HPDE6-E6E7 (cell line): Measurements from ENCODE around the gene CELF4.

Source experiments
- DNase-seq: peaks from one replicate; pipeline ENCODE4 v3.0.0; 2011; ENCODE audit warnings: missing footprints; ENCODE audit errors: extremely low spot score

The CELF4 gene

GRCh38 chr18:37572736-37573135 is 7.1 kb upstream of the CELF4 start:
- no peak for DNase-seq

GRCh38 chr18:37571266-37571665 is 5.7 kb upstream of the CELF4 start:
- DNase-seq: no peak

- no peak for DNase-seq
Observed at GRCh38 chr18:37570336-37570930, 4.8 kb upstream of the CELF4 start.

- DNase-seq: no peak
Observed at GRCh38 chr18:37568671-37569070, 3.1 kb upstream of the CELF4 start.

GRCh38 chr18:37567994-37568359 is 2.4 kb upstream of the CELF4 start:
- no peak for DNase-seq

GRCh38 chr18:37567061-37567993 is 1.7 kb upstream of the CELF4 start:
- DNase-seq: no peak

- no peak for DNase-seq
Observed at GRCh38 chr18:37566479-37567060, 972 bp upstream of the CELF4 start.

GRCh38 chr18:37565977-37566478 is 430 bp upstream of the CELF4 start:
- peak; percentile 28 for DNase-seq

GRCh38 chr18:37564711-37565100 is 892 bp downstream of the CELF4 start:
- no peak for DNase-seq

GRCh38 chr18:37563931-37564392 is 1.6 kb downstream of the CELF4 start:
- no peak for DNase-seq

- DNase-seq: no peak
Observed at GRCh38 chr18:37561986-37562385, 3.6 kb downstream of the CELF4 start.

- no peak for DNase-seq
Observed at GRCh38 chr18:37560003-37560402, 5.6 kb downstream of the CELF4 start.

- DNase-seq: no peak
Observed at GRCh38 chr18:37559194-37559593, 6.4 kb downstream of the CELF4 start.

- DNase-seq: no peak
Observed at GRCh38 chr18:37554399-37554787, 11.2 kb downstream of the CELF4 start.

GRCh38 chr18:37553633-37554398 is 11.8 kb downstream of the CELF4 start:
- no peak for DNase-seq

- no peak for DNase-seq
Observed at GRCh38 chr18:37552286-37552685, 13.3 kb downstream of the CELF4 start.

GRCh38 chr18:37551846-37552245 is 13.8 kb downstream of the CELF4 start:
- no peak for DNase-seq

GRCh38 chr18:37551249-37551648 is 14.3 kb downstream of the CELF4 start:
- no peak for DNase-seq

GRCh38 chr18:37550118-37550875 is 15.3 kb downstream of the CELF4 start:
- DNase-seq: no peak

GRCh38 chr18:37548679-37549289 is 16.8 kb downstream of the CELF4 start:
- DNase-seq: no peak
